Osteoblast (primary cell): ENCODE data around the gene NEK5. TPM values are rescaled to one million over a fixed set of nuclear protein-coding genes. Genes with fewer than 3 reads are reported as not detected.

Experiments
- DNase-seq: peaks from one replicate; pipeline ENCODE4 v3.0.0; 2011; ENCODE audit warnings: low spot score, mixed read lengths; ENCODE audit not compliant: insufficient read length; ENCODE audit errors: missing footprints
- H2AFZ ChIP-seq: 2 replicates; pipeline ENCODE4 v1.6.0; 2011; ENCODE audit warnings: mild to moderate bottlenecking, low read length
- H3K27ac ChIP-seq: 2 replicates; pipeline ENCODE4 v1.5.1; 2011; ENCODE audit warnings: mild to moderate bottlenecking, low read depth, low read length, moderate library complexity
- H3K27me3 ChIP-seq: 2 replicates; pipeline ENCODE4 v1.6.0; 2012; ENCODE audit warnings: mild to moderate bottlenecking, control low read depth, inconsistent platforms, low read length, moderate library complexity; ENCODE audit not compliant: insufficient read depth
- H3K36me3 ChIP-seq: 2 replicates; pipeline ENCODE4 v1.5.1; 2011; ENCODE audit warnings: mild to moderate bottlenecking, low read length, control low read depth, moderate library complexity; ENCODE audit not compliant: insufficient read depth
- H3K4me1 ChIP-seq: 2 replicates; pipeline ENCODE4 v1.5.1; 2011; ENCODE audit warnings: mild to moderate bottlenecking, low read length, control low read depth, moderate library complexity; ENCODE audit not compliant: insufficient read depth
- H3K4me2 ChIP-seq: 2 replicates; pipeline ENCODE4 v1.6.0; 2011; ENCODE audit warnings: mild to moderate bottlenecking, low read length; ENCODE audit not compliant: insufficient read depth
- H3K4me3 ChIP-seq: fragments of 200-600 bp; sonication (generic); 3 replicates; pipeline ENCODE4 v1.5.1; 2012; ENCODE audit warnings: mild to moderate bottlenecking, low read length, inconsistent platforms; ENCODE audit not compliant: insufficient read depth
- H3K79me2 ChIP-seq: 2 replicates; pipeline ENCODE4 v1.6.0; 2012; ENCODE audit warnings: mild to moderate bottlenecking, low read length, control low read depth, inconsistent platforms; ENCODE audit not compliant: insufficient read depth
- H3K9me3 ChIP-seq: 2 replicates; pipeline ENCODE4 v1.5.1; 2011; ENCODE audit warnings: low read depth, low read length, control low read depth
- H4K20me1 ChIP-seq: 2 replicates; pipeline ENCODE4 v1.6.0; 2012; ENCODE audit warnings: mild to moderate bottlenecking, low read length, control low read depth; ENCODE audit not compliant: insufficient read depth
- CTCF ChIP-seq: IDR thresholded peaks from 2 replicates; pipeline ENCODE4 v1.5.1; 2011; ENCODE audit warnings: mild to moderate bottlenecking, low read depth, low read length, moderate library complexity; ENCODE audit errors: extremely low read depth
- total RNA-seq: library from RNA; depleted of rRNA; stranded (reverse); fragments of >200 nt; gene quantifications from 2 replicates; pipeline ENCODE4 v1.2.3, GENCODE V29; 2012

The NEK5 gene
- total RNA-seq, 1 donor = 0.36 TPM

- Histone ChIP-seq H3K4me2 (no peak overlapping the region), H3K27me3 (peaks cover 15% of the 10 kb centered on the region), H2AFZ (no peak overlapping the region), H4K20me1 (no peaks in the 10 kb centered on the region), H3K36me3 (no peaks in the 10 kb centered on the region), H3K9me3 (no peaks in the 10 kb centered on the region), H3K79me2 (no peaks in the 10 kb centered on the region), H3K4me3 (no peak overlapping the region), H3K27ac (no peak overlapping the region), H3K4me1 (peaks cover 5% of the 10 kb centered on the region)
- no peak for DNase-seq
- no peak for TF ChIP-seq CTCF
Measured at GRCh38 chr13:52006523-52007245, 122.2 kb downstream of the NEK5 start.

GRCh38 chr13:52005841-52006522, 122.9 kb downstream of the NEK5 start:
- no peak for DNase-seq
- H3K36me3 ChIP-seq = no peaks in the 10 kb centered on the region
- H3K4me2 ChIP-seq = no peak overlapping the region
- no peak overlapping the region for H3K4me3 ChIP-seq
- H3K9me3 ChIP-seq = no peaks in the 10 kb centered on the region
- no peaks in the 10 kb centered on the region for H3K79me2 ChIP-seq
- TF ChIP-seq CTCF = no peak
- peaks cover 3% of the 10 kb centered on the region for H3K4me1 ChIP-seq
- H3K27me3 ChIP-seq = peaks cover 13% of the 10 kb centered on the region
- no peak overlapping the region for H3K27ac ChIP-seq
- H2AFZ ChIP-seq = no peak overlapping the region
- no peaks in the 10 kb centered on the region for H4K20me1 ChIP-seq

GRCh38 chr13:52004511-52005170, 124.2 kb downstream of the NEK5 start:
- Histone ChIP-seq H3K79me2 (no peaks in the 10 kb centered on the region), H3K27me3 (peaks cover 6% of the 10 kb centered on the region), H2AFZ (no peak overlapping the region), H3K4me3 (no peak overlapping the region), H4K20me1 (peaks cover 1% of the 10 kb centered on the region), H3K4me2 (no peak overlapping the region), H3K27ac (no peak overlapping the region), H3K4me1 (no peaks in the 10 kb centered on the region), H3K9me3 (no peaks in the 10 kb centered on the region), H3K36me3 (no peaks in the 10 kb centered on the region)
- peak; percentile 6 for TF ChIP-seq CTCF
- no peak for DNase-seq

GRCh38 chr13:52003541-52003940, 125.3 kb downstream of the NEK5 start:
- Histone ChIP-seq H3K4me3 (no peak overlapping the region), H3K4me2 (no peak overlapping the region), H3K27me3 (peaks cover 13% of the 10 kb centered on the region), H4K20me1 (peaks cover 6% of the 10 kb centered on the region), H2AFZ (no peak overlapping the region), H3K9me3 (no peaks in the 10 kb centered on the region), H3K36me3 (no peaks in the 10 kb centered on the region), H3K4me1 (no peaks in the 10 kb centered on the region), H3K79me2 (no peaks in the 10 kb centered on the region), H3K27ac (no peak overlapping the region)
- DNase-seq = peak; percentile 65
- no peak for TF ChIP-seq CTCF
